ENCODE results near the gene KRTAP2-2.

Gene KRTAP2-2

DNA sequence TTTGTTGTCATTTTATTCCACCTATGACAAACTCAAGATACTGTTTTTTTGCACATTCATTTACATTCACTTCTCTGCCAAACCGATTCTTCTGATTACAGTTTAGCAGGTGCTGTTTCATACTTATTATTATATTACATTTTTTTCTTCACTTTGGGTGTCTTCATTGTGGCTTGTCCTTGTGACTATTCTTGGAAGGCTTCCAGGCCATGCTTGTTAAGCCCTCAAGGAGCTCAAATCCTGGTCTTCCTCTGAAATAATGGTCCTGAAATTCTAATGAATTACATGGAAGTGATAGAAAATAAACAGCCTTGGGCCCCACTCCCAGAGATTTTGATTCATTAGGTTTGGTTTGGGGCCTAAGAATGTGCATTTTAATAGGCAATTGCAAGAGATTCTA lies 9.3 kb upstream of the KRTAP2-2 start:
- TF ChIP-seq, protein P1, sequence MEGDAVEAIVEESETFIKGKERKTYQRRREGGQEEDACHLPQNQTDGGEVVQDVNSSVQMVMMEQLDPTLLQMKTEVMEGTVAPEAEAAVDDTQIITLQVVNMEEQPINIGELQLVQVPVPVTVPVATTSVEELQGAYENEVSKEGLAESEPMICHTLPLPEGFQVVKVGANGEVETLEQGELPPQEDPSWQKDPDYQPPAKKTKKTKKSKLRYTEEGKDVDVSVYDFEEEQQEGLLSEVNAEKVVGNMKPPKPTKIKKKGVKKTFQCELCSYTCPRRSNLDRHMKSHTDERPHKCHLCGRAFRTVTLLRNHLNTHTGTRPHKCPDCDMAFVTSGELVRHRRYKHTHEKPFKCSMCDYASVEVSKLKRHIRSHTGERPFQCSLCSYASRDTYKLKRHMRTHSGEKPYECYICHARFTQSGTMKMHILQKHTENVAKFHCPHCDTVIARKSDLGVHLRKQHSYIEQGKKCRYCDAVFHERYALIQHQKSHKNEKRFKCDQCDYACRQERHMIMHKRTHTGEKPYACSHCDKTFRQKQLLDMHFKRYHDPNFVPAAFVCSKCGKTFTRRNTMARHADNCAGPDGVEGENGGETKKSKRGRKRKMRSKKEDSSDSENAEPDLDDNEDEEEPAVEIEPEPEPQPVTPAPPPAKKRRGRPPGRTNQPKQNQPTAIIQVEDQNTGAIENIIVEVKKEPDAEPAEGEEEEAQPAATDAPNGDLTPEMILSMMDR (IDR thresholded peaks at IDR 0.05), result no peak

DNA sequence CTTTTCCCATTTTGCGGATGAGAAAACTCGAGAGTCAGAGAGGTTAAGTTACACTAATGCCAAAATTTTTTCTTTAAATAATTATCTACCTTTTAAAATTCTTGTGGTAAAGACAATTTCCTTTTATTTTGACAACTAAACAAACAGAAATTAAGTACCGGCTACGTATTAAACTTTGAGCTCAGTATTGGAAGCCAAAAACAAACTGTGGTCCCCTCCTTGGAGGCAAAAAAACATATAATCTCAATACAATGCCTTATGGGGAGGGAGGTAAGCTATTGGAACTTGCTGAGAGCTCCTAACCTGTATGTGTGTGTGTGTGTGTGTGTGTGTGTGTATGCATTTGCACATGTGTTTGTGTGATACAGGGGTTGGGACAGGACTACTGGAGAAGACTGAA lies 8.4 kb upstream of the KRTAP2-2 start:
- TF ChIP-seq, protein P1 (IDR thresholded peaks at IDR 0.05), result no peak

DNA sequence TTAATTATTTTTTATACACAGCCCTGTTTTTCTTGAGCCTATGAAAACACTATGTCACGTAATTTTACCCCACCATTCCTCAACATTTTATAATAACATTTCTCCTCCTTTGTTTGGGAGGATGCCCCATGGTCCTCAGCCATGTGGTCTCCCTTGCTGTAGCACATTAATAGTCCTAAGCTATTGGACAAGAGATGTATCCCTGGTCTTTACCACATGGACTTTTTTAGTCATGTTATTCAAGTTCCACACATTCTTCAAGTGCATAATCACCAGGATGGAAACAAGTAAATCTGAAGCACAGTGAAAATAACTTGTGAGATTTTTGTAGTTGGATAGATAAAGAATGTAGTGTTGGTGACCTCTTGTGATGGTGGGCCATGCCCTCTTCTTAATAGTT lies 6.9 kb upstream of the KRTAP2-2 start:
- TF ChIP-seq, protein P1 (IDR thresholded peaks at IDR 0.05), result no peak

DNA sequence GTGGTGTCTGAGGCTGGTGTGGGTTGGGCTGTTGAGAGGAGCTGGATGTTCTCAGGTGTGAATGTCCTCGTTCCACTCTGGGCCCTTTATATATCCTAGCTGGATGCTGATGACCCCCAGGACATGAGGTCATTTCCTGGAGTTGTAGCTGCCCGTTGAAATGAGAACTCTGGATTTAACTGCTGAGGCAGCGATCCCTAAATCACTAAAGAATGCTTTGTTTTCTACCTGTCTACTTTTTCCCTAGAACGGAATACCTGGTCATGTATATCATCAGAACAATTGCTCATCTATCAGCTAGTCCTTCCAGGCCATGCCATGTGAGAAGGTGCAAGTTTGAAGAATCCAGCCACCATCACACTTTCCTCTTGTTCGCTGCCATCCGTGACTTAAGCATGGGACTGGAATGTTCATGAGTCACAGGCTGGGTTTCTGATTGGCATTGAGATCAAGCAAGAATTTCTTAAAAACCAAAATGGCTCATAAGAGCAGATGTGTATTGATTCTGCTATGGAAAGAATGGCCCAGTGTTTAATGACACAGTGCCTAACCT lies 5.1 kb upstream of the KRTAP2-2 start, which contains the start of gene KRTAP2-3:
Gene KRTAP2-3 (minus strand): TSS at position 63 of the 553 bp plus-strand sequence. CDS start 64 bp downstream, outside the sequence.
- TF ChIP-seq, protein P1 (IDR thresholded peaks at IDR 0.05), result no peak

DNA sequence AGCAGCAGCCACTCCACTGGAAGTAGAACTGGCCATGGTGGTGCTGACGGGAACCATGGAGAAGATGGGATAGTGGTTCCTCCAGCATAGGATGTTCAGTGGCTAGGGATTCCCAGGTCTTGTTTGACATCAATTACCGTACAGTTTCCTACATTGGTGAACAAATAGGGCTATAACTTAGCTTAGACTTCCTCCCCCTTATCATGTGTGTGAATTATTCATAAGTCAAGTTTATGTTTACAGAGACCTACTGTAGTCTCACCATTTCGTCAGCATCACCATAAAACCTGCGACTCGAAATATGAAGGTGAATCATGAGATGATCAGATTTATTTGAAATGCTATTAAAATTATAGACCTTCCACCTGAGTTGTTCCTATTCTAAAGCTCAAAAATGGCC lies 3.7 kb upstream of the KRTAP2-2 start:
- TF ChIP-seq, protein P1 (IDR thresholded peaks at IDR 0.05), result no peak

DNA sequence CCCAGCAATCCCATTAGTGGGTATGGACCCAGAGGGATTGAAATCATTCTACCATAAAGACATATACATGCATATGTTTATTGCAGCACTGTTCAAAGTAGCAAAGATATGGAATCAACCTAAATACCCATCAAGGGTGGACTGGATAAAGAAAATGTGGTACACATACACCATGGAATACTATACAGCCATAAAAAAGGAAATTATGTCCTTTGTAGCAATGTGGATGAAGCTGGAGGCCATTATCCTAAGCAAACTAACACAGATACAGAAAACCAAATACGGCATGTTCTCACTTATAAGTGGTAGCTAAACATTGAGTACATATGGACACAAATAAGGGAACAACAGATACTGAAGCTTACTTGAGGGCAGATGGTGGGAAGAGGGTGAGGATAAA lies 2.5 kb upstream of the KRTAP2-2 start:
- TF ChIP-seq, protein P1 (IDR thresholded peaks at IDR 0.05), result no peak

DNA sequence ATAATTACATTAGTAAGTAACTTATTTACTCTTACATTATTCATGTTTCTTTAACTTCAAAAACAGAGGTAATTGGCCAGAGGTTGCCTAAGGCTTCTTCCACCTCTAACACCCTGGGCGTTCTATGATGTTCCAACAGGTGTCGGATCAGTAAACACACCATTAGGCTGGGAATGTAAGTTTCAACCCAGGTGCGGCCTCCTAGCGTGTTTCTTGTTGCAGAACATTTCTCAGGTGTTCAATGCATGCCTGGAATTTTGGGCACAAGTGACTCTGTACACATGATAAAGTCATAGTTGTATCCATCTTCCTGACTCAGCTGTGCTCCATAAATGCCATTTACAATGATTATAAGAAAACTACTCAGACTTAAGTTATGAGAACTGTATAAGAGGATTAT lies 1.0 kb downstream of the KRTAP2-2 start:
- TF ChIP-seq, protein P1 (IDR thresholded peaks at IDR 0.05), result no peak

DNA sequence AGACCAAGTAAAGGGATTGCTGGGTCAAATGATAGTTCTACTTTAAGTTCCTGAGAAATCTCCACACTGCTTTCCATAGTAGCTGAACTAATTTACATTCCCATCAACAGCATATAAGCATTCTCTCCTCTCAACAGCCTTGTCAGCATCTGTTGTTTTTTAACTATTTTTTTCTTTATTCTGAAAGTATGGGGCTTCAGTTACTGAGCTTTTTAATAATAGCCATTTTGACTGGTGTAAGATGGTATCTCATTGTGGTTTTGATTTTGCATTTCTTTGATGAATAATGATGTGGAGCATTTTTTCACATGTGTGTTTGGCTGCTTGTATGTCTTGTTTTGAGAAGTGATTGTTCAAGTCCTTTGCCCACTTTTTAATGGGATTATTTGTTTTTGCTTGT lies 2.5 kb downstream of the KRTAP2-2 start:
- TF ChIP-seq, protein P1 (IDR thresholded peaks at IDR 0.05), result no peak
